ENCODE results near the gene PLS1.

PLS1 gene

DNA sequence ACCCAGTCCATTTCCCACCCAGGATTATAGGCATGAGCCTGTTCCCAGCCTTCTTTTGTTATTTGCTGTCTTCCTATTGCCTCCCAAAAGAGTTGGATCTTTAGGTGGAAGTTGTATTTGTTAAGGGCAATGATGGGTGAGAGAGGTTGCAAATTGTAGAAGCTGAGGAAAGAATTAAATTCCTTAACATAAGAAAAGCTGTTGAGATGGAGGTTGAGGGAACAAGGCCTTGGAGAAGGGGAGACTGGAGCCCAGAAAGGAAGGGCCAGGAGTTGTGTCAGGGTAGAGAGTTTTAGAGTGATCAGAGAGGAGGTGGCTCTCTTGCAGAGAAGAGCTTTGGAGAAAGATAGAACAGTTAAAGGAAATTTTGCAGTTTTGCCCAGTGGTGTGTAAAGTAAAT is 46.8 kb downstream of the PLS1 start:
- no peak for DNase-seq

DNA sequence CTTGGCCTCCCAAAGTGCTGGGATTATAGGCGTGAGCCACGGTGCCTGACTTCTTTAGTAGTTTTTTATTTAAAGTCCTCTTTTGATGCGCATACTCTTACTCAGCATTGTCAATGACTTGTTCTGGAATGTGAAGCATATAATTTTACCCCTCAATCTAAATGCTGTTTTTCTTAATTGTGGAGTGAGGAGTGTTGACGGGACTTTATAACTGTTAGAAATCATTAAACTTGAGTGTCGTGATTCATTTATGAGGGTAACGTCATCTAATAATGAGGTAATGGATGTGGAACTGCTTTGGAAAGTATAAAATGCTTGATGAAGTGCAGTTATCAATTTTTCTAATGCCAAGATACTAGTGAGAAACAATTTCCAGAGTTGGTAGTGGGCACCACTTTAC is 48.3 kb downstream of the PLS1 start:
- DNase-seq = no peak

GRCh38 chr3:142645236-142645793 is 49.1 kb downstream of the PLS1 start:
- peak; percentile 20 for DNase-seq

GRCh38 chr3:142646020-142646785 is 50.0 kb downstream of the PLS1 start:
- DNase-seq = no peak

GRCh38 chr3:142647856-142648255 is 51.7 kb downstream of the PLS1 start:
- DNase-seq = no peak

- DNase-seq = no peak
Observed at GRCh38 chr3:142648950-142649349, 52.8 kb downstream of the PLS1 start.

- peak; percentile 85 for DNase-seq
Observed at GRCh38 chr3:142650001-142650693, 54.0 kb downstream of the PLS1 start.

DNA sequence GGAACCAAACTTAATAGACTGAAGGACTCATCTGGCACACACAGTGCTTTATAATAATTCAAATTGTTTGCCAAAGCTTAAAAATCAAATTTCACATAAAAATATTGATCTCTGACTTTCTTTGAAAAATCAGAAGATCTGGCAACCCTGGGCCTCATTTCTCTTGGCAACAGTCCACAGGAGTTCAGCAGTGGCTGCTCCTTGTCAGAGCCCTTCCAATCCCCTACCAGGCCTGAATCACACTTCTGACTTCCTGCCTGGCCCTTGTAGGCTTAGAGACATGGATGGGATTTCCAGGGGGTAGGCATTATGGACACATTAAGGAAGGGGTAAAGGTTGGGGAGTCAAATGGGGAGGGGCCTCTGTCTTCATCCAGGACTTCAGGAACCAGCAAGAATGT is 55.5 kb downstream of the PLS1 start:
- no peak for DNase-seq

DNA sequence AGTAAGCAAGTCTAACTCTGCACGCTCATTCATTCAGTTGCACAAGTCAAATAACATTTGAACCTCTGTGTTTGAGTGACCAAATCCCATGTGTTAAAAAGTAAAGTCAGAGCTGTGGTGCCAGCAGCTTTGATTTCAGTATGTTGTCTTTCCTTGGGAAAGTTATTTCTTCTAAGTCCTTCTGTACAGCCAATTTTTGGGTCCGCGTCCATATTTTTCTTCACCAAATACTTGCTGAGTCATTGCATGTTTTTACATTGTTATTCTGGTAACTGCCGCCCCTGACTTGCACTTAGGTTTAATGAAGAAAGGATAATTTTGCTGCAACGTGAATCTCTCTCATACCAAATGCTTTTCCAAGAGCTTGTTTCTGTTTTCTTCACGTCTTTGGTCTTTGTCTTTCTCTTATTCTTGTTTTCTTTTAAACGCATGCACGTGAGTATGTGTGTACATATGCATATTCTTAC is 56.7 kb downstream of the PLS1 start:
- no peak for DNase-seq

DNA sequence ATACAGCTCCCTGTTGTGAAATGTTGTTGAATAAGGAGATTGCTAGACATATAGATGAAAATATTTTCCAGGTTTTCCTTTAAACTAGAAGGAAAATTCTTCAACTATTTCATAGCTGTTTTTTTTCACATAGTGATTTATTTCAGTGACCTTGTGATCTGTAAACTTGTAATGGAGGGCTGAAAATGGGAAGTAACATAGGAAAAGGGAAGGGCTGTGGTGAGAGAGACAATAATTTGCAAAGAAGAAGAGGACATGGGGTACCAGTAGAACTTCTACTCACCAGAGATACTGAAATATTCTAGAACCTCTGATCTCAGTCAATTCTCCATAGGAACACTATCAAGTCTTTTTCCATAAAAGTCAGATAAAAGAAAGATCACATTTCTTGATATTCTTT is 60.4 kb downstream of the PLS1 start:
- DNase-seq = no peak

GRCh38 chr3:142657033-142657432 is 60.8 kb downstream of the PLS1 start:
- peak; percentile 19 for DNase-seq

DNA sequence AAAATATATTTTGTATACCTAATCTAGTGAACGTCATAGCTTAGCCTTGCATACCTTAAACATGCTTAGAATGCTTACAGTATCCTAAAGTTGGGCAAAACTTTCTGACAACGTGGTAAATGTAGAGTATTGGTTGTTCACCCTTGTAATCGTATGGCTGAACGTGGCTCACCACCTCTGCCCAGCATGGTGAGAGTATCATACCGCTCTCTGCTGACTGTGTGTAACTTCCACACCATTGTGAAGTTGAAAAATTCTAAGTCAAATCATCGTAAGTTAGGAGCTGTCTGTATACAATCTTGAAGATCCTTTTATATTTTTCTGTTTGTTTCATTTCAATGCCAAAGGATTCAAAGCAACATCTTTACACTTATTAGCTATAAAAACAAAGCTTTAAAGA is 64.2 kb downstream of the PLS1 start:
- DNase-seq = no peak

DNA sequence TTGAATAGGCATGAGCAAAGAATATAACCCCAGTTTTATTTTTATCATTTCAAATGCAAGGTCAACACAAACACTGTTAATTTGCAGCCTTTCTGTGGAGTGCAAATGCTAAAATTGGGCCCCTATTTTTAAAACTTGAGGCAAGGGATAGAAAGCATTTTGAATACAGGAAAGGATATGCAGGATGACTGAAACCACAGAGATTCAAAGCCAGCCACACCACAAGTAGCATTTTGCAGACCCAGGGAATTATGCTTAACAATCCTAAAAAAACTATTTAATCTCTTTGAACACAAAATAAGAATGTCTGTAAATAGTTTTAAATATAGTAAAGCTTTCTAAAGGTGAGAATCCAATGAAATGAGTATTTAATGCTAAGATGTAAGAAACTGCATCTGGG is 64.7 kb downstream of the PLS1 start:
- DNase-seq = no peak

DNA sequence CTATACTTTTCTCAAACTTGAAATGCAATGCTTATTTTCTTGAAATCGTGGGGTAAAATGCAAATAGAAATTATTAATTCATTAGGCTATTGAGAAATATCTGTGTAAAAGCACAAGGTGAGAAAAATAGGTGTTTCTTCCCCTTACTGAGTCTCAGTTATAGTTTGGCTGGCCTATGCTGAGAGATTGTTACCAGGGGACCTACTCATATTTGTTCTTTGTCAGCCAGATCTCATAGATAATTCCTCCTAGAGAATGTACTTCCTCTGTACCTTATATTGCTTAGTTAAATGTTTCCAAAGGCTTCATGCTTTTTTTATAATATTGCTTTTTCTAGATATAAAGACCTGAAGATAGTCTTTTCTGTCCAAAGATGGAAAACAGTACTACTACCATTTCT is 67.7 kb downstream of the PLS1 start:
- DNase-seq = no peak

GRCh38 chr3:142664311-142664710 is 68.1 kb downstream of the PLS1 start:
- peak; percentile 20 for DNase-seq

DNA sequence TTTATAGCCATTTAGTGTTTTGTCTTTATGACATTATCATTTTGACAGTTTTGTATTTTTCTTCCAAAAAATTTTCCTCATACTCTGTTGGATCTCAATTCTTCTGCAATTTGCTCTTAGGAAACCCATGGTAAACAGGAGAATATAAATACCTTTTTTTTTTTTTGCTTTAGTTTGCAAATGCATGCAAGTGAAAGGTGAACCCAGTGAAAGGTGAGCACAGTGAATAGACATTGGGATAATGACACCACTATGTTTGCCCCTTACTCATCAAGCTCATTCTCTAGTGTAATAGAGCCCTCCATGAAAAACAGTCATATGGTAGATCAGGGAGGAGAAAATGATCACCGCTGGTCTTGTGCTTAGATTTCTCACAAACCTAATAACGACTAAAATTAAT is 68.6 kb downstream of the PLS1 start:
- DNase-seq = peak; percentile 71

DNA sequence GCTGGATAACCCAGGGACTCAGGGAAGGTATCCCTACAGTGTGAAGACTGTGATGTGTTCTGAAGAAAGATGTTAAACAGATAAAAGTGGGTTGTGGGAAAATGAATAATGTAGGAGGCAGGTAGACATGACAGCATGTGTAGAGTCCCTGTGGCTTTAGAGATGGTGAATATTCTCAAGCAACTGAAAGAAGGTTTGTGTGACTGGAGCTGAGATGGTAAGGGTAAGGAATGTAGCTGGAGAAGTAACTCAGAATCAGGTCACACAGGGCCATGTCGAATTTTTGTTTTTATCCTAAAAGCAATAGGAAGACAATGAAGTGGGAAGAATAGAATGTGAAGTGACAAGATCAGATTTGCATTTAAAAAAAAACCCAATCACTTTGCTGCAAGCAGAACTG is 73.9 kb downstream of the PLS1 start:
- no peak for DNase-seq

DNA sequence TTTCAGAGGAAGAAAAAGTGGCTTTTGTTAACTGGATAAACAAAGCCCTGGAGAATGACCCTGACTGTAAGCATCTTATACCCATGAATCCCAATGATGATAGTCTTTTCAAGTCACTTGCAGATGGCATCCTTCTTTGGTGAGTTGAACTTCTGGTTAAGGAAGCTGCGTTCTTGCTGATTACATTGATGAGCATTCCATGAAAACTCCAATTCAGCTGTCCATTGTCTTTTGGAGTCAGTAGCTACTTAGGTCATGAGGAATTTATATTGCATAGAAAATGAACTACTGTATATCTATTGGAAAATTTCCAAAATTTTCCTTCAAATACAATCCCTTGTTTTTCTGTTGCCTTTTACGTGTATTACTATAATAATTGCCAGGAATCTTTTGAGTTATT is 80.0 kb downstream of the PLS1 start:
- DNase-seq = no peak

- no peak for DNase-seq
Observed at GRCh38 chr3:142680710-142681109, 84.5 kb downstream of the PLS1 start.

- DNase-seq = no peak
Observed at GRCh38 chr3:142690613-142691012, 94.4 kb downstream of the PLS1 start.

DNA sequence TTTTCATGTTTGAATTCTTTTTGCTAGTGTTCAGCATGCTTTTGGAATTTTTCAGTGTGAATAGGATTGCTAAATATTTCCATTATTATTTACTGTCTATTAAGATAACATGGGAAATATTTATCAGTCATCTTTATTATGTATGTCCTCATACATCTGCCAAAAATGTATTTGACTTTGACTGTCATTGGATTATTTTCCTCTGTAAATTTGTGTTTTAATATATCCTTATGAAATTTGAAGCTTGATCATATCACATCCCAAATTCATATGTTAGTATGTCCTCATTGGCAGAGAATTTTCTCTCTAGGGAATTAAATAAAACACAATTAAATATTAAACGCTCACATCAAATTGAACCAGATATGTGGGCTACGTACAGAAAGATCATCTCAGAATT is 95.3 kb downstream of the PLS1 start:
- no peak for DNase-seq

GRCh38 chr3:142693136-142693853 is 97.1 kb downstream of the PLS1 start:
- no peak for DNase-seq

DNA sequence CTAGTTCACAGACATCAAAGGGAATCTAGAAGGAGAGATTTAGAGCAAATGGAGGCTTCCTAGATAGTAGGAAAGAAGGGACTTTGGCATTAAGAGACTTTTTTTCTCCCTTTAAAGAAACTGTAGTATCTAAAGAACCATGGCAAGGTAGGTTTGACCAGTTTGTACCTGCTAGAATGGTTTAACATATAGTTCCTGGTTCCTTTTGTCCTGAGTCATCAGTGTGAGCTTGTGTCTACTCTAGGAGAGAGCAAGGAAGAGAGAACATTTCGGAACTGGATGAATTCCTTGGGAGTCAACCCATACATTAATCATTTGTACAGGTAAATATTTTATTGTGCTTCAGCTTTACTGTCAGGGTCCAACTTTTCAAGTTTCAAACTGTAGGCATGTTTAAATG is 98.0 kb downstream of the PLS1 start:
- DNase-seq = no peak

- DNase-seq = peak; percentile 9
Observed at GRCh38 chr3:142705198-142705597, 109.0 kb downstream of the PLS1 start.

All from NCI-H2029 (cell line).